GM23338 (cell line): ENCODE measurements around the gene PAX3. TPM values are rescaled to one million over a fixed set of nuclear protein-coding genes. Genes with fewer than 3 reads are reported as not detected.

Source experiments
- ATAC-seq: fragments of 200-7000 bp; cut with Tn5 transposase; 3 replicates; pipeline ENCODE4 v1.9.1; 2020
- DNase-seq: peaks from one replicate; pipeline ENCODE4 v3.0.0-alpha.2; 2015; ENCODE audit warnings: low spot score
- H2AFZ ChIP-seq: fragments of 200-600 bp; sonication (generic); 2 replicates; pipeline ENCODE4 v1.8.0; 2016; ENCODE audit warnings: antibody characterized with exemption, mild to moderate bottlenecking, moderate library complexity
- H3F3A ChIP-seq: fragments of 200-600 bp; sonication (generic); replicated peaks from 2 replicates; pipeline ENCODE4 v1.8.0; 2017; ENCODE audit warnings: antibody characterized with exemption, mixed run types, low read depth
- H3K27ac ChIP-seq: fragments of 200-600 bp; sonication (generic); 2 replicates; pipeline ENCODE4 v1.6.1; 2016; ENCODE audit warnings: low read depth
- H3K27me3 ChIP-seq: fragments of 200-600 bp; sonication (generic); 2 replicates; pipeline ENCODE4 v1.8.0; 2016; ENCODE audit warnings: mild to moderate bottlenecking, mixed run types, moderate library complexity; ENCODE audit not compliant: insufficient read depth
- H3K36me3 ChIP-seq: fragments of 200-600 bp; sonication (generic); 2 replicates; pipeline ENCODE4 v1.8.0; 2016; ENCODE audit warnings: mild to moderate bottlenecking; ENCODE audit not compliant: insufficient read depth
- H3K4me1 ChIP-seq: fragments of 200-600 bp; sonication (generic); 2 replicates; pipeline ENCODE4 v1.8.0; 2016; ENCODE audit warnings: mild to moderate bottlenecking, moderate library complexity; ENCODE audit not compliant: insufficient read depth
- H3K4me2 ChIP-seq: fragments of 200-600 bp; sonication (generic); 2 replicates; pipeline ENCODE4 v1.7.1; 2017; ENCODE audit warnings: mixed run types
- H3K4me3 ChIP-seq: fragments of 200-600 bp; sonication (generic); 2 replicates; pipeline ENCODE4 v1.6.1; 2016; ENCODE audit warnings: mixed run types
- H3K79me2 ChIP-seq: fragments of 200-600 bp; sonication (generic); replicated peaks from 2 replicates; pipeline ENCODE4 v1.8.0; 2017; ENCODE audit warnings: mild to moderate bottlenecking; ENCODE audit not compliant: insufficient read depth
- H3K9me2 ChIP-seq: fragments of 200-600 bp; sonication (generic); 2 replicates; pipeline ENCODE4 v1.8.0; 2017; ENCODE audit not compliant: insufficient read depth
- H4K20me1 ChIP-seq: fragments of 200-600 bp; sonication (generic); replicated peaks from 2 replicates; pipeline ENCODE4 v1.8.0; 2017; ENCODE audit warnings: mild to moderate bottlenecking; ENCODE audit not compliant: insufficient read depth
- H3K27ac Mint-ChIP-seq: 2 replicates; pipeline ENCODE4 v1.8.0; 2020; ENCODE audit warnings: inconsistent platforms, mild to moderate bottlenecking, moderate library complexity, mixed read lengths
- H3K27me3 Mint-ChIP-seq: 3 replicates; pipeline ENCODE4 v1.8.0; 2022; ENCODE audit warnings: low read depth, mild to moderate bottlenecking, moderate library complexity, mixed read lengths, inconsistent platforms; ENCODE audit not compliant: insufficient read depth, poor library complexity
- H3K36me3 Mint-ChIP-seq: 3 replicates; pipeline ENCODE4 v1.8.0; 2021; ENCODE audit warnings: low read depth, mild to moderate bottlenecking, inconsistent platforms, moderate library complexity, mixed read lengths
- H3K4me1 Mint-ChIP-seq: 3 replicates; pipeline ENCODE4 v1.8.0; 2020; ENCODE audit warnings: mild to moderate bottlenecking, inconsistent platforms, mixed read lengths
- H3K4me3 Mint-ChIP-seq: 3 replicates; pipeline ENCODE4 v1.8.0; 2021; ENCODE audit warnings: moderate library complexity, mild to moderate bottlenecking, inconsistent platforms, mixed read lengths
- H3K9me3 Mint-ChIP-seq: 3 replicates; pipeline ENCODE4 v1.8.0; 2020; ENCODE audit warnings: moderate library complexity, mild to moderate bottlenecking, inconsistent platforms, mixed read lengths
- EZH2 ChIP-seq: fragments of 200-600 bp; sonication (generic); IDR thresholded peaks from one replicate; pipeline ENCODE4 v1.8.0; 2017; ENCODE audit warnings: antibody characterized with exemption, mild to moderate bottlenecking, low read depth; ENCODE audit not compliant: unreplicated experiment
- EZH2phosphoT487 ChIP-seq: fragments of 200-600 bp; sonication (generic); IDR thresholded peaks from one replicate; pipeline ENCODE4 v1.8.1; 2018; ENCODE audit warnings: antibody characterized with exemption; ENCODE audit not compliant: unreplicated experiment
- NANOG ChIP-seq: IDR thresholded peaks from 2 replicates; pipeline ENCODE4 v1.6.1; 2016; ENCODE audit warnings: antibody characterized with exemption, borderline replicate concordance
- STAT1 ChIP-seq: IDR thresholded peaks from one replicate; pipeline ENCODE4 v1.6.1; 2016; ENCODE audit warnings: antibody characterized with exemption; ENCODE audit not compliant: unreplicated experiment
- ZNF114 ChIP-seq: fragments of 250-450 bp; sonication (Bioruptor Pico); IDR thresholded peaks from 2 replicates; pipeline ENCODE4 v1.5.0; 2020; ENCODE audit warnings: mild to moderate bottlenecking, moderate library complexity
- ZNF331 ChIP-seq: fragments of 250-450 bp; sonication (Bioruptor Pico); IDR thresholded peaks from 2 replicates; pipeline ENCODE4 v1.5.0; 2020; ENCODE audit warnings: low read depth, mild to moderate bottlenecking, moderate library complexity
- polyA plus RNA-seq: library from polyadenylated mRNA; unstranded; fragments of >200 nt; fragmentation: Nextera tagmentation; extraction: Ambion mirVana; gene quantifications from 2 replicates; pipeline ENCODE4 v1.2.1, GENCODE V29; 2016
- total RNA-seq: library from RNA; depleted of rRNA; stranded (reverse); fragments of >200 nt; shearing (Covaris generic); gene quantifications from 2 replicates; pipeline ENCODE4 v1.2.3, GENCODE V29; 2014
- TF ChIP-seq, protein P1 (sequence below): IDR thresholded peaks from 2 replicates; pipeline ENCODE4 v1.6.1; 2016; ENCODE audit warnings: antibody characterized with exemption
- TF ChIP-seq, protein P2 (sequence below): fragments of 250-450 bp; sonication (Bioruptor Pico); IDR thresholded peaks from 2 replicates; pipeline ENCODE4 v1.5.0; 2020; ENCODE audit warnings: mild to moderate bottlenecking, moderate library complexity
- TF ChIP-seq, protein P3 (sequence below), 2 experiments: fragments of 200-600 bp in 1 of 2; sonication (generic) in 1 of 2; conservative IDR thresholded peaks; 2 replicates each; pipeline versions ENCODE4 v1.5.1 to v1.6.1; 2016 to 2017; ENCODE audit warnings: antibody characterized with exemption in 2 of 2, low read depth in 2 of 2, mild to moderate bottlenecking in 2 of 2, moderate library complexity in 1 of 2

Gene PAX3
- total and polyA plus RNA-seq, 2 experiments from 2014 or later = not detected

DNA sequence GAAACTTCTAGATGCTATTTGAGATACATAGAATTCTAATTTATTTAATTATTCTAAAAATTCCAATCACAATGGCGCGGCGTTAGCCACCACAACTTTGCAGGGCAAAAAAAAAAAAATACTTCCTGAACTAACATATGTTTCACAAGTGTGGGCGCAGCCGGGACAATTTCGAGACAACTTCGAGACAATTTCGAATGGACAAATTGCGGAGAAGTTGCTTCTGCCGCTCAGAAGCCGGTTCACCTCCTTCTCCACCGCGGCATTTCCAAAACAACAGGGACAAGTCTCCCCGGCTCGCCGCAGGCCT lies 842 bp downstream of the PAX3 start:
- no peak for TF ChIP-seq ZNF114 (CRISPR knock-in tag)
- TF ChIP-seq, protein P1, sequence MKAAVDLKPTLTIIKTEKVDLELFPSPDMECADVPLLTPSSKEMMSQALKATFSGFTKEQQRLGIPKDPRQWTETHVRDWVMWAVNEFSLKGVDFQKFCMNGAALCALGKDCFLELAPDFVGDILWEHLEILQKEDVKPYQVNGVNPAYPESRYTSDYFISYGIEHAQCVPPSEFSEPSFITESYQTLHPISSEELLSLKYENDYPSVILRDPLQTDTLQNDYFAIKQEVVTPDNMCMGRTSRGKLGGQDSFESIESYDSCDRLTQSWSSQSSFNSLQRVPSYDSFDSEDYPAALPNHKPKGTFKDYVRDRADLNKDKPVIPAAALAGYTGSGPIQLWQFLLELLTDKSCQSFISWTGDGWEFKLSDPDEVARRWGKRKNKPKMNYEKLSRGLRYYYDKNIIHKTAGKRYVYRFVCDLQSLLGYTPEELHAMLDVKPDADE = no peak
- TF ChIP-seq EZH2 = peak; percentile 80
- TF ChIP-seq EZH2phosphoT487 = no peak
- Histone ChIP-seq H3K4me3 (peak overlapping the region; percentile 53), H3K4me1 (peaks cover 78% of the 10 kb centered on the region), H3K9me2 (no peaks in the 10 kb centered on the region), H3K36me3 (no peaks in the 10 kb centered on the region), H3K4me2 (peak overlapping the region; percentile 78), H3K27ac (no peak overlapping the region), H3F3A (peaks cover 52% of the 10 kb centered on the region), H4K20me1 (peaks cover 52% of the 10 kb centered on the region), H2AFZ (peak overlapping the region; percentile 63; the same call in 1 of the 2 replicates), H3K79me2 (no peaks in the 10 kb centered on the region), H3K27me3 (peaks cover 100% of the 10 kb centered on the region)
- DNase-seq (no peak), ATAC-seq (no peak)
- Mint-ChIP-seq H3K4me3 (peak overlapping the region; percentile 59), H3K36me3 (no peaks in the 10 kb centered on the region; the same call in 2 of the 3 replicates), H3K9me3 (peaks cover 8% of the 10 kb centered on the region; the same call in 2 of the 3 replicates), H3K27me3 (peaks cover 100% of the 10 kb centered on the region), H3K27ac (no peak overlapping the region), H3K4me1 (peaks cover 83% of the 10 kb centered on the region)

DNA sequence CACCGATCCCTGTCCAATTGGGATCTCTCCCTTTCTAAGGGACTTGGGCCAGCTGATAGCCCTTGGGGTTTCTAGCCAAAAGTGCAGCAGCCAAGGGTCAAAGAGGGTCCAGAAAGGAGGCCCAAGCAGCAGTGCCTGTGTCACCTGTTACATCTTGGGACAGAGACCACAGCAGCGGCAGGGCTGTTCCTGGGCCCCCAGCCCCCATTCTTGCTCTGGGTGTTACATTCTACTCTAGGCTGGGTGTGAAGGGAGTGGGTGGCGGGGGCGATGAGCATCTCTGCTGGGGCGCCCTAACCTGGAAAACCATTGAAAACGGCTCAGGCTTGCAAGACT lies 1.2 kb downstream of the PAX3 start:
- H3K4me1 Mint-ChIP-seq = peaks cover 81% of the 10 kb centered on the region
- Histone ChIP-seq H3K79me2 (no peaks in the 10 kb centered on the region), H2AFZ (no peak overlapping the region), H3K36me3 (no peaks in the 10 kb centered on the region), H3K27me3 (peaks cover 100% of the 10 kb centered on the region), H3K9me2 (no peaks in the 10 kb centered on the region), H3F3A (peaks cover 52% of the 10 kb centered on the region), H3K4me3 (peak overlapping the region; percentile 53; the same call in 1 of the 2 replicates), H3K27ac (no peak overlapping the region), H3K4me1 (peaks cover 78% of the 10 kb centered on the region), H4K20me1 (peaks cover 51% of the 10 kb centered on the region), H3K4me2 (peak overlapping the region; percentile 78)
- peaks cover 100% of the 10 kb centered on the region for H3K27me3 Mint-ChIP-seq
- DNase-seq (peak; percentile 51), ATAC-seq (no peak; the same call in 1 of the 3 replicates)
- peaks cover 8% of the 10 kb centered on the region; the same call in 2 of the 3 replicates for H3K9me3 Mint-ChIP-seq
- peak overlapping the region; percentile 30; the same call in 1 of the 3 replicates for H3K4me3 Mint-ChIP-seq
- H3K36me3 Mint-ChIP-seq = no peaks in the 10 kb centered on the region; the same call in 2 of the 3 replicates
- no peak overlapping the region for H3K27ac Mint-ChIP-seq
- TF ChIP-seq, protein P1 = no peak
- TF ChIP-seq STAT1 (no peak), EZH2 (no peak), ZNF331 (CRISPR knock-in tag) (no peak), EZH2phosphoT487 (no peak), NANOG (no peak)
- TF ChIP-seq, protein P2, sequence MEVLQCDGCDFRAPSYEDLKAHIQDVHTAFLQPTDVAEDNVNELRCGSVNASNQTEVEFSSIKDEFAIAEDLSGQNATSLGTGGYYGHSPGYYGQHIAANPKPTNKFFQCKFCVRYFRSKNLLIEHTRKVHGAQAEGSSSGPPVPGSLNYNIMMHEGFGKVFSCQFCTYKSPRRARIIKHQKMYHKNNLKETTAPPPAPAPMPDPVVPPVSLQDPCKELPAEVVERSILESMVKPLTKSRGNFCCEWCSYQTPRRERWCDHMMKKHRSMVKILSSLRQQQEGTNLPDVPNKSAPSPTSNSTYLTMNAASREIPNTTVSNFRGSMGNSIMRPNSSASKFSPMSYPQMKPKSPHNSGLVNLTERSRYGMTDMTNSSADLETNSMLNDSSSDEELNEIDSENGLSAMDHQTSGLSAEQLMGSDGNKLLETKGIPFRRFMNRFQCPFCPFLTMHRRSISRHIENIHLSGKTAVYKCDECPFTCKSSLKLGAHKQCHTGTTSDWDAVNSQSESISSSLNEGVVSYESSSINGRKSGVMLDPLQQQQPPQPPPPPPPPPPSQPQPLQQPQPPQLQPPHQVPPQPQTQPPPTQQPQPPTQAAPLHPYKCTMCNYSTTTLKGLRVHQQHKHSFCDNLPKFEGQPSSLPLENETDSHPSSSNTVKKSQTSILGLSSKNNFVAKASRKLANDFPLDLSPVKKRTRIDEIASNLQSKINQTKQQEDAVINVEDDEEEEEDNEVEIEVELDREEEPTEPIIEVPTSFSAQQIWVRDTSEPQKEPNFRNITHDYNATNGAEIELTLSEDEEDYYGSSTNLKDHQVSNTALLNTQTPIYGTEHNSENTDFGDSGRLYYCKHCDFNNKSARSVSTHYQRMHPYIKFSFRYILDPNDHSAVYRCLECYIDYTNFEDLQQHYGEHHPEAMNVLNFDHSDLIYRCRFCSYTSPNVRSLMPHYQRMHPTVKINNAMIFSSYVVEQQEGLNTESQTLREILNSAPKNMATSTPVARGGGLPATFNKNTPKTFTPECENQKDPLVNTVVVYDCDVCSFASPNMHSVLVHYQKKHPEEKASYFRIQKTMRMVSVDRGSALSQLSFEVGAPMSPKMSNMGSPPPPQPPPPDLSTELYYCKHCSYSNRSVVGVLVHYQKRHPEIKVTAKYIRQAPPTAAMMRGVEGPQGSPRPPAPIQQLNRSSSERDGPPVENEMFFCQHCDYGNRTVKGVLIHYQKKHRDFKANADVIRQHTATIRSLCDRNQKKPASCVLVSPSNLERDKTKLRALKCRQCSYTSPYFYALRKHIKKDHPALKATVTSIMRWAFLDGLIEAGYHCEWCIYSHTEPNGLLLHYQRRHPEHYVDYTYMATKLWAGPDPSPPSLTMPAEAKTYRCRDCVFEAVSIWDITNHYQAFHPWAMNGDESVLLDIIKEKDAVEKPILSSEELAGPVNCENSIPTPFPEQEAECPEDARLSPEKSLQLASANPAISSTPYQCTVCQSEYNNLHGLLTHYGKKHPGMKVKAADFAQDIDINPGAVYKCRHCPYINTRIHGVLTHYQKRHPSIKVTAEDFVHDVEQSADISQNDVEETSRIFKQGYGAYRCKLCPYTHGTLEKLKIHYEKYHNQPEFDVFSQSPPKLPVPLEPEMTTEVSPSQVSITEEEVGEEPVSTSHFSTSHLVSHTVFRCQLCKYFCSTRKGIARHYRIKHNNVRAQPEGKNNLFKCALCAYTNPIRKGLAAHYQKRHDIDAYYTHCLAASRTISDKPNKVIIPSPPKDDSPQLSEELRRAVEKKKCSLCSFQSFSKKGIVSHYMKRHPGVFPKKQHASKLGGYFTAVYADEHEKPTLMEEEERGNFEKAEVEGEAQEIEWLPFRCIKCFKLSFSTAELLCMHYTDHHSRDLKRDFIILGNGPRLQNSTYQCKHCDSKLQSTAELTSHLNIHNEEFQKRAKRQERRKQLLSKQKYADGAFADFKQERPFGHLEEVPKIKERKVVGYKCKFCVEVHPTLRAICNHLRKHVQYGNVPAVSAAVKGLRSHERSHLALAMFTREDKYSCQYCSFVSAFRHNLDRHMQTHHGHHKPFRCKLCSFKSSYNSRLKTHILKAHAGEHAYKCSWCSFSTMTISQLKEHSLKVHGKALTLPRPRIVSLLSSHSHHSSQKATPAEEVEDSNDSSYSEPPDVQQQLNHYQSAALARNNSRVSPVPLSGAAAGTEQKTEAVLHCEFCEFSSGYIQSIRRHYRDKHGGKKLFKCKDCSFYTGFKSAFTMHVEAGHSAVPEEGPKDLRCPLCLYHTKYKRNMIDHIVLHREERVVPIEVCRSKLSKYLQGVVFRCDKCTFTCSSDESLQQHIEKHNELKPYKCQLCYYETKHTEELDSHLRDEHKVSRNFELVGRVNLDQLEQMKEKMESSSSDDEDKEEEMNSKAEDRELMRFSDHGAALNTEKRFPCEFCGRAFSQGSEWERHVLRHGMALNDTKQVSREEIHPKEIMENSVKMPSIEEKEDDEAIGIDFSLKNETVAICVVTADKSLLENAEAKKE = no peak
- TF ChIP-seq, protein P3, sequence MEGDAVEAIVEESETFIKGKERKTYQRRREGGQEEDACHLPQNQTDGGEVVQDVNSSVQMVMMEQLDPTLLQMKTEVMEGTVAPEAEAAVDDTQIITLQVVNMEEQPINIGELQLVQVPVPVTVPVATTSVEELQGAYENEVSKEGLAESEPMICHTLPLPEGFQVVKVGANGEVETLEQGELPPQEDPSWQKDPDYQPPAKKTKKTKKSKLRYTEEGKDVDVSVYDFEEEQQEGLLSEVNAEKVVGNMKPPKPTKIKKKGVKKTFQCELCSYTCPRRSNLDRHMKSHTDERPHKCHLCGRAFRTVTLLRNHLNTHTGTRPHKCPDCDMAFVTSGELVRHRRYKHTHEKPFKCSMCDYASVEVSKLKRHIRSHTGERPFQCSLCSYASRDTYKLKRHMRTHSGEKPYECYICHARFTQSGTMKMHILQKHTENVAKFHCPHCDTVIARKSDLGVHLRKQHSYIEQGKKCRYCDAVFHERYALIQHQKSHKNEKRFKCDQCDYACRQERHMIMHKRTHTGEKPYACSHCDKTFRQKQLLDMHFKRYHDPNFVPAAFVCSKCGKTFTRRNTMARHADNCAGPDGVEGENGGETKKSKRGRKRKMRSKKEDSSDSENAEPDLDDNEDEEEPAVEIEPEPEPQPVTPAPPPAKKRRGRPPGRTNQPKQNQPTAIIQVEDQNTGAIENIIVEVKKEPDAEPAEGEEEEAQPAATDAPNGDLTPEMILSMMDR (conservative IDR thresholded peaks at IDR 0.05; ENCODE audit: low read depth in 2 of 2) = no peak
